HPDE6-E6E7 (cell line): ENCODE measurements around the gene PLCD1.
"Not testable (repeated sequence)": the region's sequence is repeated elsewhere in the genome, so short reads cannot be mapped to it uniquely, and the experiment has no call there.

Source experiments
- DNase-seq: peaks from one replicate; pipeline ENCODE4 v3.0.0; 2011; ENCODE audit warnings: missing footprints; ENCODE audit errors: extremely low spot score

PLCD1 gene

GRCh38 chr3:38000242-38000916 is 29.1 kb downstream of the PLCD1 start:
- no peak for DNase-seq

GRCh38 chr3:37999836-38000235 is 29.6 kb downstream of the PLCD1 start:
- no peak for DNase-seq

- DNase-seq = no peak
Measured at GRCh38 chr3:37997791-37998370, 31.6 kb downstream of the PLCD1 start.

DNA sequence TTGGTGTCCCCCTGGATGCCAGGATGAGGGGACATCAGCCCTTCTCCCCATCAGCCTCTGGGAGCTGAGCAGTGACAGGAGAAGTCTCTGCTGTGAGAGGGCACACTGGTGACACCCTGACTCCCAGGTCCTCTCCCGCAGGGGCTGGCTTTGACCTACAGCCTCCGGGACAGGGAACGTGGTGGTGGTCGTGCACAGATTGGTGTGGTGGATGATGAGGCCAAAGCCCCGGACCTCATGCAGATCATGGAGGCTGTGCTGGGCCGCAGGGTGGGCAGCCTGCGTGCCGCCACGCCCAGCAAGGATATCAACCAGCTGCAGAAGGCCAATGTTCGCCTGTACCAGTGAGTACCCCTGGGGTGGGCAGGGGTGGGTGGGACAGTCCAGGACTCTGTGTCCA is 32.1 kb downstream of the PLCD1 start:
- DNase-seq = no peak

DNA sequence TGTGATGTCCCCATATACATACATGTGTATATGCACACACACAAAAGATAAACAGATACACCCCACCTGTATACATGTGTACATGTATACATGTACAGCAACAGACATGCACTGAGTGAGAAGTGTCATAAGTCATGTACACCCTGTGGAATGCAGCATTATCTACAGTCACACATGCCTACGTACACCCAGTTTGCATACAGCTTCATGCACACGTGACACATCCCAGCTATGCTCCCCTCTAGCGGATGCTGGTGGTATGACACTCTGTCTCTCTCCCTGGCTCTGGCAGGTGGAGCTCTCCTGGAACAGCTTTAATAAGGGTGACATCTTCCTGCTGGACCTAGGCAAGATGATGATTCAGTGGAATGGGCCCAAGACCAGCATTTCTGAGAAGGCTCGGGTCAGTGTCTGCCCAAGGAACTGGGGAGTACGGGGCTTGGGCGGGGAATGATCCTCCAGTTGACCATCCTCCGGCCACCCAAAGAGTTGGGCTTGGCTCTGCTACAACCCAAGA is 32.6 kb downstream of the PLCD1 start:
- no peak for DNase-seq

DNA sequence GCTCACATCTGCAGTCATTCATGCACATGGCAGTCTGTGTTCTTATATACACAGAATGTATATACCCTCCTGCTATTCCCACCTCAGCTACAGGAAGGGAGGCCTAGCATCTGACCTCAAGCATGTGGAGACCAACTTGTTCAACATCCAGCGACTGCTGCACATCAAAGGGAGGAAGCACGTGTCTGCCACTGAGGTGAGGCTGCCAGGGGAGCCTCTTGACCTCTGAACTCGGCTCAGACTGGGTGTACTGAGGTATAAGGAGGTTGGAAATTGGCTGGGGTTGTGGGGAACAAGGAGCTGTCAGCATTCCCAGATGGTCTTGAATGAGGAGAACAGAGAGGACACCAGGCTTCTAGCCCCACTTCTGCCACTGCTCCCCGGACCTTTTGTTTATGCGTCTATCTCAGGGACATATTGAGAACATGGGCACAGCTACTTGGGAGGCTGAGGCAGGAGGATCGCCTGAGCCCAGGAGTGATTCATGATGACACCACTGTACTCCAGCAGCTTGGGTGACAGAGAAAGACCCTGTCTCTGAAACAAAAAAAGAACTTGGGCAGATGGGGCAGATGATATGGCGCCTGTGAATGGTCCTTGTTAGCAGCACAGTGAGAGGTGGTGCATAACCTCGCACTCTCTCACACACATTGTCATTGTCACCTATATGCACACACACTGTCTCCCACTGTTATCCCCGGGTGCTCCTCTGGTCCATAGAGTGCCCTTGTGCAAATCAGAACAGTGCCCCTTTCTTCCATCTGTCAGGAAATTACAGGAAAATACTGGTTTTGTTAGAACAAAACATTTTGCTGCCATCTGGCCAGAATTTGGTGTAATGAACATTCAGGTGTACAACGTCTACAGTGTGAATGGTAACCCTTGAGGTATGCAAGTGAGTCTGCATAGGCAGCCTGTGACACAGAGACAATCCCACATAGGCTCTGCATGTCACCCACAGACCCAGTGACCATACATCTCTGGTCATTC is 33.5 kb downstream of the PLCD1 start:
- DNase-seq = no peak

DNA sequence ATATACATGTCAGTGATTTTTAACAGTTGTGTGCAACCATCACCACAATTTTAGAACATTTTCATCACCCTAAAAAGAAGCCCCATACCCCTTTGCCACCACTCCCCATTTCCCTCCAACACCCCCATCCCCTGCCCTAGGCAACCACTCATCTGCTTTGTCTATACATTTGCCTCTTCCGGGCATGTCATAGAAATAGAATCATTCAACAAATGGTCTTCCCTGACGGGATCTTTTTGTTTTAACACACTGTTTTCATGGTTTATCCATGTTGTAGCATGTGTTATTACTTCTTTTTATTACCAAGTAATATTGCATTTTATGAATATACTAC is 34.8 kb downstream of the PLCD1 start:
- DNase-seq = no peak

DNA sequence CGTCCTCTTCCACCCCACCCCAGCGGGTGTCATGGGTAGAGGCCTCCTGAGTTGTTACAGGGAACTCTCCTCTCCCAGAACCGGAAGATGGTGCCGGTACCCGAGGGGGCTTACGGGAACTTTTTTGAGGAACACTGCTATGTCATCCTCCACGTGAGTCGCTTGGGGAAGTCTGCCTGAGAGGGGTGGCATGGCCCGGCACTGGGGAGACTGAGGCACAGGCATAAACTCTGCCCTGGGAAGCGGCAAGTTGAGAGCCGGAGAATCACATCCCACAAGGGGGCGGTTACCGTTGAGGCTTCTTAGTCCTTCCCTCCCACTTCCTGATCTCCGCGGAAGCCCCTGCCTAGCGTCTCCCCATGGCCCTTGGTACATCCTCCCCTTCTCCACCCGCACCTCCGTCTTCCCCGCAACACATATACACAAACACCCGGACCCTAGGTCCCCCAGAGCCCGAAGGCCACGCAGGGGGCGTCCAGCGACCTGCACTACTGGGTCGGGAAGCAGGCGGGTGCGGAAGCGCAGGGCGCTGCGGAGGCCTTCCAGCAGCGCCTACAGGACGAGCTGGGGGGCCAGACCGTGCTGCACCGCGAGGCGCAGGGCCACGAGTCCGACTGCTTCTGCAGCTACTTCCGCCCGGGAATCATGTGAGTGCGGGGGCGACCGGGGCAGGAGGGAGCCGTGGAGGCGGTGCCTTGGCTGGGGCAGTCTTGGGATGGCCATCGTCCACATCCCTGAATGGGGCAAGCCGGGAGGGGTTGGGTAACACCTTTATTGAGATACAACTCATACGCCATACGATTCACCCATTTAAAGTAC is 35.4 kb downstream of the PLCD1 start:
- DNase-seq = no peak

GRCh38 chr3:37993460-37993819 is 36.0 kb downstream of the PLCD1 start:
- DNase-seq = no peak

GRCh38 chr3:37993067-37993455 is 36.4 kb downstream of the PLCD1 start:
- no peak for DNase-seq

GRCh38 chr3:37992271-37993066 is 37.0 kb downstream of the PLCD1 start:
- no peak for DNase-seq

DNA sequence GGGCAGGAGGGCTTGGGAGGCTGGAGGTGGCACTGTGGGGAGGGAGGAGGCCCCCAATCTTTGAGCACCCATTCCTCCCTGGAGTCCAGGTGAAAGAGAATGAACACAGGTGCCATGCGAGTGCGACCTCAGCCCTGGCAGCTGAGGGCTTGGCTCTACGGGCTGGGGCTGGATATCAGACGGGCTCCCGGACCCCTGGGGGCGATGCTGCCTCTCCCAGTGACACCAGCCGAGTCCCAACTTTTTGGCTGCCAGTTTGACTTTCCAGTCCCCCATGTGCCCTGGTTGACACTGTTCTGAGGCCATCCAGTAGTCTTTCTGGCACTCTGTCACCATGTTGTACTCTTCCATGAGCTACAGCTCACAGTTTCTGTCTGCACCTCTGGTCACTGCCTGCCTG is 37.6 kb downstream of the PLCD1 start:
- no peak for DNase-seq

DNA sequence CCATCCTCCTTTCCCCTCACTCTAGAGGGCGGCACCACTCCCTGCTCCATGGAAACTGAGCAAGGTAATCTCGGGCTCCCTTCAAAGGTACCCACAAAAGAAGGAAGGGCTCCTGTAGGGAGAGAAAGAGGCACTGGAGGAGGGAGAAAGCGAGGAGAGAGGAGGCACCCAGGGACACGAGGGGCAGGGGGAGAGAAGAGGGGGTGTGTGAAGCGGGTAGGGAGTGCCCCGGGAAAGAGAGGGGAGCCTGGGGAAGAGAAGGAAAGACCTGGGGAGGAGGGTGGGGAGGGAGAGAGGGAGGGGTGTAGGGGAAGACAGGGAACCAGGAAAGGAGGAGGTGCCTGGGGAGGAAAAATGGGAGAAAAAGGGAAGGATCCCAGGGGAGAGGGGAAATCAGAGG is 38.3 kb downstream of the PLCD1 start:
- DNase-seq = no peak

DNA sequence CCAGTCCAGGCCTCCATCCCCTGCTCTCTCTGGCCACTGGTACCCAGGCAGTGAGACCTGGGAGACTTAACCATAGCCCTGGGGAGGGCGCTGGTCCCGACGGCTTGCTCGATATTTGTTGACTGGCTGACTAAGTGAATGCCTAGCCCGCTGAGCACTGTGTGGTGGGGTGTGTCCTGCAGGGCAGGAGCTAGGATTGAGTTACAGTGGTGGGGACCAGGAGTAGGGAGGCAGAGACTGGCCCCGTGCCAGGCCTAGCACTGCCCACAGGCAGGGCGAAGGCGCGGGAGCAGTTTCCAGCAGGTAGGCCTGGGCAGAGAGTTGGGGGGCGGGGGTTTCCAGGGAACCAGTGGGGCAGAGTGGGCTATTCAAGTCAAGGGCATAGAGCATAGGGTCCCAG is 38.9 kb downstream of the PLCD1 start, which contains the start of gene VILL:
Gene VILL (plus strand): TSS at position 260 of the 400 bp plus-strand sequence. CDS start 2,887 bp downstream, outside the sequence.
- DNase-seq = no peak

DNA sequence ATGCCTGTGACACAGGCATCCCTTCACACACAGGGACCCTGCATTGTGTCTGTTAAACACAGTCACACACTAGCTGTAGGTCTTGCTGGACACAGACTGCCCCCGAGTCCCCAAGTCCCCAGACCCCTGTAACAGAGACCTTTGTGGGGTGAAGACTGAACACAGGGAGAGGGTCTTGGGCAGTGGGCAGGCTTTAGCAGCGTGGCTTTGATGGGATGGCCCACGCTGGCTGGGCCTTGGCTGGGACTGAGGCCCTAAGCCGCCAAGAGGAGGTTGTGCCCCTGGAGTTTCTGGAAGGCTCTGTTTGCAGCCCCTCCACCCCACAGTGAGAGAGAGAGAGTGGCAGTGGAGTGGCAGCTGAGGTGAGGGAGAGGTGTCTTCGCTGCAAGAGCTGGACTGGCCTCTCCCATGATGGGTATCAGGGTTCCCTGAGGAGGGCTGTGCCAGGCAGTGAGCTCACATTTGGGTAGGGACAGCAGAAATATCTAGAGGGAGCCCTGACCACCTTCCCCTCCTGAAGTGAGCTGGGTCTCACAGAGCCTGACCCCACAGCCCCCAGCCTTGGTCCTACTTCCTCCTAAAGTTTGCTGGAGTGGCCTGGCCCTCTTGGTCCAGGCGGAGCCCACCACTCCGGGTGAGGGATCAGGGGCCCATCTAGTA is 39.5 kb downstream of the PLCD1 start:
- DNase-seq = no peak

DNA sequence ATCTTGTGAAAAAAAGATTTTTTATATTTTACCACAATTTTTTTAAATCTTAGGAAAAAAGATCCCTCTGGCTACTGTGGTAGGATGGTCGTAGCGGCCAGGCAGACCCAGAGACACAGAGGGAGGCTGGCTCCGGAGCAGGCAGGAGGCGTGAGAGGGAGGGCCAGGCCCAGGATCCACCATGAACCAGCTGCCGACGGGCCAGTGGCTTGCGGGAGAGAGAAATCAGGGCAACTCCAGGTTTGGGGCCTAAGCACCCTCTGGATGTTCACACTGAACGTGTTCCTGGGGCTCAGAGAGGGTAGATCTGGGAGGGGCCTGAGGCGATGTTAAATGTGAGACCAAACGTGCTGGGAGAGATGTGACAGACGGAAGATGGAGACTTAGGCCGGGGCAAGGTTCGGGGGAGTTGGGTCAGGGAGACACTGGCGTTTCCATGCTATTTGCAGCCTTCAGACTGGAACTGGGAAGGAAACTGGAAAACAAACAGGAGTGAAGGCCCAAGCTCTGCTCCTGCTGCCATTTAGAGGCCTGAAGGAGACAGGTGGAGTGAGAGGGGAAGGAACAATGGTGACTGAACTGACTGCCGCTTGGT is 40.4 kb downstream of the PLCD1 start:
- no peak for DNase-seq

GRCh38 chr3:37988376-37988775 is 41.1 kb downstream of the PLCD1 start:
- not testable (repeated sequence) for DNase-seq

DNA sequence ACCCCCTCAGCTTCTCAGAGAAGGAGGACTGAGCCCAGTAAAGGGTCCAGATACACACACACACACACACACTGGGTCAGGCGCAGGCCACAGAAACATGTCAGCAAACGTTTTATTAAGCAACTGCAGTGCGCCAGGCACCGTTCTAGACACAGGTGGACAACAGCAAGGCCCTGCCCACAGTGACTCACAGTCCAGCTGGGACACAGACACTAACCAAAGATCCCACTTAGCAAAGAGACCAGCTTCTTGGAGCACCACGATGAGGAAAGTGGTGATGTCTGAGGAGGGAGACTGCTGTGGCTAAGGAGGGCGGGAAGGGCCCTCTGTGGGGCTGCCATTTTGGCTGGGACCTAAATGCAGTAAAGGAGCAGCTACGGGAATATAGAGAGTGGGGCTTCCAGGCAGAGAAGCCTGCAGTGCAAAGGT is 41.7 kb downstream of the PLCD1 start:
- no peak for DNase-seq

GRCh38 chr3:37987315-37987697 is 42.1 kb downstream of the PLCD1 start:
- DNase-seq = no peak
